Ovary (tissue), 9 donors: ENCODE measurements around the gene AGMO. TPM values are rescaled to one million over a fixed set of nuclear protein-coding genes. Genes with fewer than 3 reads are reported as not detected.

Experiments
- DNase-seq, 5 donors: peaks; one replicate each; pipeline ENCODE4 v3.0.0-alpha.2; 2019 to 2020
- H3K27ac ChIP-seq, 2 donors: fragments of 200-600 bp; one replicate each; pipeline versions ENCODE4 v1.5.1 to v1.8.0; 2019 to 2022
- H3K27me3 ChIP-seq: fragments of 200-600 bp; one replicate; pipeline ENCODE4 v1.8.0; 2022
- H3K36me3 ChIP-seq: fragments of 200-600 bp; sonication (generic); one replicate; pipeline ENCODE4 v1.5.1; 2019
- H3K4me1 ChIP-seq: one replicate; pipeline ENCODE4 v1.8.1; 2013; ENCODE audit warnings: mild to moderate bottlenecking, moderate library complexity; ENCODE audit not compliant: insufficient read depth
- H3K4me3 ChIP-seq: fragments of 200-600 bp; sonication (generic); one replicate; pipeline ENCODE4 v1.5.1; 2017
- H3K9me3 ChIP-seq, 2 donors: fragments of 200-600 bp in 1 of 2; sonication (generic) in 1 of 2; one replicate each; pipeline versions ENCODE4 v1.5.1 to v1.8.1; 2013 to 2019; ENCODE audit warnings: mild to moderate bottlenecking in 1 of 2, moderate library complexity in 1 of 2
- CTCF ChIP-seq, 3 donors: fragments of 450-650 bp in 2 of 3; fragments of 200-600 bp in 1 of 3; IDR thresholded peaks; one replicate each; pipeline versions ENCODE4 v1.5.1 to v1.8.0; 2016 to 2022; ENCODE audit warnings: antibody characterized with exemption in 3 of 3, mild to moderate bottlenecking in 1 of 3
- EP300 ChIP-seq: sonication (generic); formaldehyde crosslinking; IDR thresholded peaks from one replicate; pipeline ENCODE4 v1.6.1; 2017; ENCODE audit warnings: antibody characterized with exemption
- POLR2A ChIP-seq: fragments of 450-650 bp; IDR thresholded peaks from one replicate; pipeline ENCODE4 v1.6.1; 2017; ENCODE audit warnings: antibody characterized with exemption, mild to moderate bottlenecking, moderate library complexity
- WGBS, 3 donors: extraction: QIAGEN DNeasy Blood & Tissue Kit in 1 of 3; methylation state at CpG; one replicate each; pipeline versions ENCODE4 v1.1.5 to v1.1.7; 2013 to 2017; 5-methylcytosine and 5-hydroxymethylcytosine counted together
- intact Hi-C, 4 donors: fragments of 100-400 bp; cut with DNase I; formaldehyde crosslinking; loops; one replicate each; pipeline versions ENCODE4 v1.11.0 to v1.15.1; 2022 to 2023
- polyA plus RNA-seq, 2 donors: library from polyadenylated mRNA; stranded (reverse); fragments of 200-250 nt in 1 of 2; fragments of 350-450 nt in 1 of 2; fragmentation: Illumina TruSeq in 1 of 2; extraction: RNeasy Lipid Tissue Mini Kit (QIAGEN cat#74804) in 1 of 2; gene quantifications; one replicate each; pipeline ENCODE4 v1.2.3, GENCODE V29; 2013 to 2014
- total RNA-seq, 7 donors: library from RNA; depleted of rRNA in 2 of 7; stranded (reverse); fragments of >200 nt in 2 of 7; fragmentation: NEBNext Ultra II Directional in 3 of 7; extraction: Animal tissue kit (Norgen Biotek cat#: 25700) in 3 of 7; gene quantifications; one replicate each; pipeline versions ENCODE4 v1.1.0 to v1.2.4, GENCODE V29; 2016 to 2023
- donor health status: DM: no; HTN: no; CAD: no; lungs with moderate emphysema.
- donor health status: DM: no; HTN: no; CAD: no.
- donor health status: Bipolar disorder and iron deficiency.
- donor health status: DM: yes; HTN: yes; CAD: no.
- donor health status: DM: no; HTN: no; CAD: no.
- donor health status: DM: yes; HTN: yes; CAD: no.

The AGMO gene
- total and polyA plus RNA-seq, 9 donors, result 0.15 to 0.44 (median 0.33) TPM; not detected in 4

- intact Hi-C loops, result no loop called here
- no peaks in the 10 kb centered on the region for H3K4me1 ChIP-seq
- WGBS, 3 donors, result 52 to 85% (median 53%) methylated on average over 4 of the region's 4 CpGs
These were observed 38.5 kb upstream of the AGMO start for GRCh38 chr7:15600298-15600697.

GRCh38 chr7:15594461-15594860, 32.6 kb upstream of the AGMO start:
- 60 to 66% (median 64%) methylated on average over 5 of the region's 5 CpGs for WGBS, 3 donors
- H3K36me3 ChIP-seq, result no peaks in the 10 kb centered on the region
- H3K4me3 ChIP-seq, result no peak overlapping the region
- intact Hi-C loops, result no loop called here
- H3K4me1 ChIP-seq, result no peaks in the 10 kb centered on the region
- TF ChIP-seq CTCF (IDR thresholded peaks at IDR 0.05) (no peak), POLR2A (no peak), EP300 (no peak)
- no peaks in the 10 kb centered on the region for H3K27me3 ChIP-seq
- H3K27ac ChIP-seq, result no peak overlapping the region
- no peaks in the 10 kb centered on the region for H3K9me3 ChIP-seq
- DNase-seq, result no peak

More at GRCh38 chr7:15600298-15600697, 38.5 kb upstream of the AGMO start:
- no peaks in the 10 kb centered on the region for H3K9me3 ChIP-seq
- no peak for DNase-seq
- H3K4me3 ChIP-seq, result no peak overlapping the region
- H3K36me3 ChIP-seq, result no peaks in the 10 kb centered on the region
- TF ChIP-seq CTCF (IDR thresholded peaks at IDR 0.05), result no peak
- no peak for TF ChIP-seq EP300
- no peak for TF ChIP-seq POLR2A
- H3K27ac ChIP-seq, result no peak overlapping the region
- H3K27me3 ChIP-seq, result no peaks in the 10 kb centered on the region

GRCh38 chr7:15593382-15593781, 31.6 kb upstream of the AGMO start:
- Histone ChIP-seq H3K4me3 (no peak overlapping the region), H3K27ac (no peak overlapping the region), H3K36me3 (no peaks in the 10 kb centered on the region), H3K9me3 (no peaks in the 10 kb centered on the region), H3K4me1 (no peaks in the 10 kb centered on the region), H3K27me3 (no peaks in the 10 kb centered on the region)
- no peak for DNase-seq
- intact Hi-C loops, result no loop called here
- WGBS, 3 donors, result 77 to 82% (median 80%) methylated on average over 3 of the region's 3 CpGs
- no peak for TF ChIP-seq CTCF (IDR thresholded peaks at IDR 0.05)
- no peak for TF ChIP-seq POLR2A

GRCh38 chr7:15586266-15586665, 24.5 kb upstream of the AGMO start:
- intact Hi-C loops, result no loop called here
- Histone ChIP-seq H3K27me3 (no peaks in the 10 kb centered on the region), H3K27ac (no peak overlapping the region), H3K36me3 (no peaks in the 10 kb centered on the region), H3K4me3 (no peak overlapping the region), H3K9me3 (no peaks in the 10 kb centered on the region), H3K4me1 (no peaks in the 10 kb centered on the region)
- 92 to 95% (median 93%) methylated on average over 4 of the region's 4 CpGs for WGBS, 3 donors
- no peak for DNase-seq
- TF ChIP-seq POLR2A (no peak), CTCF (IDR thresholded peaks at IDR 0.05) (no peak), EP300 (no peak)

- no peaks in the 10 kb centered on the region for H3K9me3 ChIP-seq
These were observed 22.8 kb upstream of the AGMO start for GRCh38 chr7:15584575-15584974.

More at GRCh38 chr7:15584575-15584974, 22.8 kb upstream of the AGMO start:
- Histone ChIP-seq H3K27me3 (no peaks in the 10 kb centered on the region), H3K4me3 (no peak overlapping the region), H3K27ac (no peak overlapping the region), H3K36me3 (no peaks in the 10 kb centered on the region), H3K4me1 (no peaks in the 10 kb centered on the region)
- TF ChIP-seq POLR2A (no peak), CTCF (IDR thresholded peaks at IDR 0.05) (no peak), EP300 (no peak)
- no peak for DNase-seq
- intact Hi-C loops, result no loop called here
- 89 to 97% (median 95%) methylated on average over 3 of the region's 3 CpGs for WGBS, 3 donors
